COR-L47 (cell line): ENCODE data around the gene NLGN4X.

Experiments used
- DNase-seq: peaks from one replicate; lab custom pipeline; 2025; lab: John Stamatoyannopoulos, UW

NLGN4X gene

GRCh38 chrX:6228720-6229119, at the start of gene NLGN4X:
TSS of gene NLGN4X (minus strand) at chrX:6228867. CDS start at chrX:6151466, 77,401 bp downstream.
- DNase-seq: no peak

- no peak for DNase-seq
These were observed 37.4 kb upstream of the NLGN4X start for GRCh38 chrX:6266041-6266440.

- no peak for DNase-seq
These were observed 34.3 kb upstream of the NLGN4X start for GRCh38 chrX:6262959-6263358.

GRCh38 chrX:6257025-6257424, 28.4 kb upstream of the NLGN4X start:
- no peak for DNase-seq

GRCh38 chrX:6244666-6245065, 16.0 kb upstream of the NLGN4X start:
- DNase-seq: no peak

- DNase-seq: no peak
These were observed 9.9 kb upstream of the NLGN4X start for GRCh38 chrX:6238576-6238975.

GRCh38 chrX:6227935-6228334, 732 bp downstream of the NLGN4X start:
- no peak for DNase-seq

GRCh38 chrX:6227453-6227835, 1.2 kb downstream of the NLGN4X start:
- DNase-seq: no peak

GRCh38 chrX:6226596-6227452, 1.8 kb downstream of the NLGN4X start:
- DNase-seq: no peak

- DNase-seq: no peak
These were observed 2.6 kb downstream of the NLGN4X start for GRCh38 chrX:6225911-6226595.

GRCh38 chrX:6225288-6225910, 3.3 kb downstream of the NLGN4X start:
- no peak for DNase-seq

- no peak for DNase-seq
These were observed 5.2 kb downstream of the NLGN4X start for GRCh38 chrX:6223516-6223915.

- DNase-seq: no peak
These were observed 18.4 kb downstream of the NLGN4X start for GRCh38 chrX:6210230-6210629.

- DNase-seq: no peak
These were observed 25.0 kb downstream of the NLGN4X start for GRCh38 chrX:6203462-6204215.

- no peak for DNase-seq
These were observed 29.2 kb downstream of the NLGN4X start for GRCh38 chrX:6199486-6199885.

GRCh38 chrX:6187256-6187655, 41.4 kb downstream of the NLGN4X start:
- no peak for DNase-seq

GRCh38 chrX:6184900-6185515, 43.7 kb downstream of the NLGN4X start:
- no peak for DNase-seq

- no peak for DNase-seq
These were observed 52.8 kb downstream of the NLGN4X start for GRCh38 chrX:6175914-6176313.

GRCh38 chrX:6170424-6170823, 58.2 kb downstream of the NLGN4X start:
- no peak for DNase-seq

- DNase-seq: no peak
These were observed 59.3 kb downstream of the NLGN4X start for GRCh38 chrX:6169407-6169806.

GRCh38 chrX:6163721-6164120, 64.9 kb downstream of the NLGN4X start:
- DNase-seq: no peak

GRCh38 chrX:6159468-6159867, 69.2 kb downstream of the NLGN4X start:
- no peak for DNase-seq
